Measurements from ENCODE around the gene MMS19.

MMS19 gene

DNA sequence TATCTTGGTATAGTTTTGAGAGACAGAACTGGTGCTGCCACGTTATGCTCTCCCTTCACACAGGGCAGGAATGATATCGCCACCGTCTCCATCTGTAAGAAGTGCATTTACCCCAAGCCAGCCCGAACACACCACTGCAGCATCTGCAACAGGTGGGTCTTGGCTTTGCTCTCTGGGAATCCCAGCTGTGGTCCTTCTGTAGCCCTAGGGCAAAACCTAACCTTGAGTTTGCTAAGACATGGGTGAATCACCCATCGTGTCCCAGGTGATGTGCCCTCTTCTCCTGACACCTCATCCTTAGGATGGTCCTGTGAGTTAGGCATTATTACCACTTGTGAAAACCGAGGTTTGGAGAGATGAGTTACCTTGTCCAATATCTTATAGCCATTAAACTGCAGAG, 45.9 kb downstream of the MMS19 start:
- no peak for DNase-seq (ENCODE audit: low spot score in 2 of 2)
- Mint-ChIP-seq H3K9me3 (no peaks in the 10 kb centered on the region), H3K27ac (no peak overlapping the region), H3K27me3 (no peaks in the 10 kb centered on the region), H3K36me3 (peaks cover 6% of the 10 kb centered on the region), H3K4me3 (no peak overlapping the region), H3K4me1 (peaks cover 11% of the 10 kb centered on the region)
- no peak for ATAC-seq (ENCODE audit: low read depth)

DNA sequence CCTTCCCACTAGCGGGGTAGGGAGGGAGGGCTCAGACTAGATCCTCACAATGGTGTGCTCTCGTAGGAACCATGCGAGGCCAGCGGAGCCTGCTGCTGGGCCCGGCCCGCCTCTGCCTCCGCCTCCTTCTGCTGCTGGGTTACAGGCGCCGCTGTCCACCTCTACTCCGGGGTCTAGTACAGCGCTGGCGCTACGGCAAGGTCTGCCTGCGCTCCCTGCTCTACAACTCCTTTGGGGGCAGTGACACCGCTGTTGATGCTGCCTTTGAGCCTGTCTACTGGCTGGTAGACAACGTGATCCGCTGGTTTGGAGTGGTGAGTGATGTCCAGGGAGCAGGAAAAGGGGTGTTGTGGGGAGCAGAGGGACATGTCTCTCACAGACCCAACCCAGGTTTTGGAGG, 46.6 kb downstream of the MMS19 start:
- Mint-ChIP-seq H3K36me3 (peaks cover 6% of the 10 kb centered on the region), H3K27ac (no peak overlapping the region), H3K9me3 (no peaks in the 10 kb centered on the region), H3K4me1 (peaks cover 11% of the 10 kb centered on the region), H3K4me3 (no peak overlapping the region), H3K27me3 (no peaks in the 10 kb centered on the region)
- ATAC-seq (ENCODE audit: low read depth) (no peak), DNase-seq (ENCODE audit: low spot score in 2 of 2) (no peak)

DNA sequence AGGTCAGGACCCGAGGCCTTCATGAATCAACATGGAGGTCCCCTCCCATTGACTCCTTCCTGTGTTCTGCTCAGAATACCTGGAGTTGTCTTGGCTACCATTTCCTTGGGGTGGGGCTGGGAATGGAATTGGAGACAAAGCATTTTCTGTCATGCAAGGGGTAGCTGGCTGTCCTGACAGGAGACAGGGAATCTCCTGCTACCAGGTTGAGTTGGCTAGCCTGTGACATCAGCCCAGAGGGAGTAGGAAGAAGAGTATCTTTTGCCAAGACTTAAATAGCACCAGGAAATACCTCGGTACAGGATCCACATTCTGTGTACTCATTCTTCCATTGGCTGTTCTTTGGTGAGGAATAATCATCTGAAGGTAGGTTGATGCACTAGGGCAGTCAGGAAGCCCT, 47.4 kb downstream of the MMS19 start:
- no peak overlapping the region for H3K27ac Mint-ChIP-seq
- H3K4me3 Mint-ChIP-seq, result no peak overlapping the region
- ATAC-seq (ENCODE audit: low read depth), result no peak
- H3K36me3 Mint-ChIP-seq, result peaks cover 6% of the 10 kb centered on the region
- H3K27me3 Mint-ChIP-seq, result no peaks in the 10 kb centered on the region
- H3K4me1 Mint-ChIP-seq, result peaks cover 13% of the 10 kb centered on the region
- DNase-seq (ENCODE audit: low spot score in 2 of 2), result no peak
- no peaks in the 10 kb centered on the region for H3K9me3 Mint-ChIP-seq

DNA sequence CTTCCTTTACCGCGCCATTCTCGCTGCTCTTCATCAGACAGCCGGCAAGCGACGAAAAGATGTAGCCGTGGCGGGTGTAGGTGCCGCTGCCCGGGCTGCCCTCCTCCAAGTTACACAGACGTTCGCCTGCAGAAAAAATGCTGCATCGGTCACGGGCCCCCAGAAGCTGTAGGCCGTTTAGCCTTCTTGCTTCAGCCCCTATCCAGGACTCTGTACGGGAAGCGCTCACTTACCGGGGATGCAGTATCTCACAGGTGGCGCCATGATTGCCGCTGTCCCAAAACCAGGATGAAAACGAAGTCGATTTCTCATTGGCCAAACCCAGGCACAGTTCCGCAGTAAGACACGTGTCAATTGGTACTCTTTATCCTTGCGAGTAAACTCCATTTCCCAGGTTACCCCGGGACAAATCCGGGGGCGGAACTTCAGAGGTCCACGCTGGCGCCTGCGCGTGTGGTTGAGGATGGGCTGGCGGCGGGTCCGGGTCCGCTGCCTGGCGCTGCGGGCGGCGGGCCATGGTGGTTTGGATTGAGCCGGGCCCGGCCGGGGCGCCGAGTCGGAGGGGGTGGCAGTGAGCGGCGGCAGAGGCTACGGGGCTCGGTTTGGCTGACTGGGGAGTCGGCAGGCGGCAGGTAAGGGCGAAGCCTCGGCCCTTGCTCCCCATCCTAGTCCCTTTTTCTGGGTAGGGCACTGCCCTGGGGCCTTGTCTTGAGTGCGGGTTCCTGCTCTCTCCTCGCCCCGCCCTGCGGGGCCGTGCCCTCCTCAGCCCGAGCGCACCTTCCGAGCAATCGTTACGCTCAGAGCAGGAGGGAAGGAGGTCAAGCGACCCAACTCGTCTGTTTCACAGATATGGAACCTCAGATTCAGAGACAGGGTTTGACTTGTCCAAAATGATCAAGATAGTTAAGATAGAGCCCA, 52.2 kb downstream of the MMS19 start, which contains the start of the genes EXOSC1 and ZDHHC16:
EXOSC1 (minus strand) TSS at position 285 of the 918 bp plus-strand sequence; CDS start at position 264, 21 bp downstream.
ZDHHC16 (plus strand) TSS at position 454 of the 918 bp plus-strand sequence. CDS start 5,501 bp downstream, outside the sequence.
- Mint-ChIP-seq H3K27me3 (no peaks in the 10 kb centered on the region), H3K36me3 (peaks cover 6% of the 10 kb centered on the region), H3K9me3 (no peaks in the 10 kb centered on the region), H3K27ac (peak within 1 kb of the TSS; percentile 92), H3K4me3 (peak within 1 kb of the TSS; percentile 92), H3K4me1 (peaks cover 30% of the 10 kb centered on the region)
- peak; percentile 96 for ATAC-seq (ENCODE audit: low read depth)
- DNase-seq (ENCODE audit: low spot score in 2 of 2), result peak; percentile 79

DNA sequence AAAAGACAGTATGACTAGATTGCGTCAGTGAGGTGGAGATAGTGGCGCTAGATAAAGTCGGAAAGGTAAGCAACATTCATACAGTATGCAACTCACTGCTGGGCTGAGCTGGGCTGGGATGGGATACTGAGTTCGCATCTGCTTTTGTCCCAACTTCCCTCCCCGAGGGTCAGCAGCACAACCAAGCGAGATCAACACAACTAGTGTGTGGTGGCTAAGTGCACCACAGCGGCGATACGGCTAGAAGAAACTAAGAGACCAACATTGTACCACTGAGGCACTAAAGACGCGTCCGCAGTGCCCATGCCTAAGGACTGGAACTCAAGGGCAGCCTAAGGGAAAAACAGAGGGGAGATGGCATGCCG, 52.9 kb downstream of the MMS19 start:
- H3K36me3 Mint-ChIP-seq, result peaks cover 9% of the 10 kb centered on the region
- DNase-seq (ENCODE audit: low spot score in 2 of 2), result no peak

DNA sequence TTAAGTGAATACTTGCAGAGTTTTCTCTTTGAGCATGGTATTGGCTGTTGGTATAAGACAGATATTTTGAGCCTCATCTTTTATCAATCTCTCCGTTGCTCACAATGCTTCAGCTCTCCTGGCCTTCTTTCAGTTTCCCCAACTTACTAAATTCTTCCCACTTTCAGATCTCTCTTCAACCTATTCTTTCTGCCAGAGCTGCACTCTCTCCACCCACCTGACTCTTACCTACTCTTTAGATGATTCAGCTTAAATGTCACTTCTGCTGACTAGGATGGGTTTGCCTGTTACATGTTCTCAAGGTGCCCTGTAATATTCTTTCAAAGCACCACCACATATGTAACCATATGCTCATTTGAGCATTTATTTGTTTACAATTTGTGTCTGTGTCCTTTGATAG, 54.0 kb downstream of the MMS19 start:
- Mint-ChIP-seq H3K4me1 (peaks cover 23% of the 10 kb centered on the region), H3K4me3 (no peak overlapping the region), H3K27me3 (no peaks in the 10 kb centered on the region), H3K9me3 (no peaks in the 10 kb centered on the region), H3K36me3 (peaks cover 7% of the 10 kb centered on the region), H3K27ac (no peak overlapping the region)
- ATAC-seq (ENCODE audit: low read depth) (no peak), DNase-seq (ENCODE audit: low spot score in 2 of 2) (no peak)

More for the DNA sequence above, 52.9 kb downstream of the MMS19 start:
- ATAC-seq (ENCODE audit: low read depth), result no peak
- Mint-ChIP-seq H3K4me1 (peaks cover 24% of the 10 kb centered on the region), H3K27ac (peak overlapping the region; percentile 92), H3K4me3 (peak overlapping the region; percentile 92), H3K27me3 (no peaks in the 10 kb centered on the region), H3K9me3 (no peaks in the 10 kb centered on the region)

DNA sequence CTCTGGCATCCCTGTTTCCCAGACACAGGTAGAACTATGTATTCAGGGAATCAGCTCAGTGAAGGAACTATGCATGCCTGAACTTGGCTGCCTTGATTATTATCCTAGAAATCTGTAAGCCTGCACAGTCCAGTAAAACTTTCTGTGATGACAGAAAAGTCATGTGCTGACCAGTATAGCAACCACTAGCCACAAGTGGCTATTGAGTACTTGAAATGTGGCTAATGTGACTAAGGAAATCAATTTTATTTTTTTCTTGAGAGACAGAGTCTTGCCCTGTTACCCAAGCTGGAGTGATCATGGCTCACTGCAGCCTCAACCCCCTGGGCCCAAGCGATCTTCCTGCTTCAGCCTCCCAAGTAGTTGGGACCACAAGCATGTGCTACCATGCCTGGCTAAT, 55.9 kb downstream of the MMS19 start:
- Mint-ChIP-seq H3K9me3 (no peaks in the 10 kb centered on the region), H3K4me3 (no peak overlapping the region)

DNA sequence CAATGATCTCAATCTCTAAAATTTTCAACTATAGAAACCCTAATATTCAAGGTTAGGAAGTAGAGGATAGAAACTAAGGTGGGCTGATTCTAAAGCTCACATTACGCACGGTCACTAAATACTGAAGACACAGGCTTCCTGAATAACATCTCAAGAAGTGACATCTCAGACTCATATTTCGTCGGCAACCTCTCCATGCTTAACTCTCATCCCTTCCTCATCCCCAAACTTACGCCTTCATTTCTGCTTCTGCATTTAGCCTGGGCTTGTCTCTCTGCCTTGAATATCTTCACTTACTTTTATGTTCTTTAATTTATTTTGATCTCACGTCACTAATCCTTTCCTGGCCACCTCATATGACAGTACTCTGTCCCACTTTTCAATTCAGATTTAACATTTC, 63.0 kb downstream of the MMS19 start:
- Mint-ChIP-seq H3K9me3 (no peaks in the 10 kb centered on the region), H3K36me3 (peaks cover 15% of the 10 kb centered on the region)
- ATAC-seq (ENCODE audit: low read depth), result no peak

More for the DNA sequence above, 55.9 kb downstream of the MMS19 start:
- no peak for DNase-seq (ENCODE audit: low spot score in 2 of 2)
- Mint-ChIP-seq H3K36me3 (peaks cover 7% of the 10 kb centered on the region), H3K27ac (no peak overlapping the region), H3K27me3 (no peaks in the 10 kb centered on the region), H3K4me1 (peaks cover 19% of the 10 kb centered on the region)
- no peak for ATAC-seq (ENCODE audit: low read depth)

DNA sequence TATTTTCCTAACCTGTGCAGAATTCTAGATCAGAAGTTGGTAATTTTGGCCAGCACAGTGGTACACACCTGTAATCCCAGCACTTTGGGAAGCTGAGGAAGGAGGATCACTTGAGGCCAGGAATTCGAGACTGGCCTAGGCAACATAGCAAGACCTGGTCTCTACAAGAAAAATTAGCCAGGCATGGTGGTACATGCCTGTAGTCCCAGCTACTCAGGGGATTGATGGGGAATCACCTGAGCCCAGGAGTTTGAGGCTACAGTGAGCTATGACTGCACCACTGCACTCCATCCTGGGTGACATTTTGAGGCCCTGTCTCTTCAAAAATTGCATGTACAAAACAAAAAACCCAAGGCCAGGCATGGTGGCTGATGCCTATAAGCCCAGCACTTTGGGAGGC, 63.7 kb downstream of the MMS19 start:
- ATAC-seq (ENCODE audit: low read depth) (no peak), DNase-seq (ENCODE audit: low spot score in 2 of 2) (no peak)
- no peak overlapping the region for H3K27ac Mint-ChIP-seq
- peaks cover 2% of the 10 kb centered on the region for H3K4me1 Mint-ChIP-seq
- no peak overlapping the region for H3K4me3 Mint-ChIP-seq
- no peaks in the 10 kb centered on the region for H3K9me3 Mint-ChIP-seq
- H3K36me3 Mint-ChIP-seq, result peaks cover 15% of the 10 kb centered on the region
- no peaks in the 10 kb centered on the region for H3K27me3 Mint-ChIP-seq

More for the DNA sequence above, 63.0 kb downstream of the MMS19 start:
- DNase-seq (ENCODE audit: low spot score in 2 of 2), result no peak
- Mint-ChIP-seq H3K4me1 (peaks cover 2% of the 10 kb centered on the region), H3K27me3 (no peaks in the 10 kb centered on the region), H3K27ac (no peak overlapping the region), H3K4me3 (no peak overlapping the region)

DNA sequence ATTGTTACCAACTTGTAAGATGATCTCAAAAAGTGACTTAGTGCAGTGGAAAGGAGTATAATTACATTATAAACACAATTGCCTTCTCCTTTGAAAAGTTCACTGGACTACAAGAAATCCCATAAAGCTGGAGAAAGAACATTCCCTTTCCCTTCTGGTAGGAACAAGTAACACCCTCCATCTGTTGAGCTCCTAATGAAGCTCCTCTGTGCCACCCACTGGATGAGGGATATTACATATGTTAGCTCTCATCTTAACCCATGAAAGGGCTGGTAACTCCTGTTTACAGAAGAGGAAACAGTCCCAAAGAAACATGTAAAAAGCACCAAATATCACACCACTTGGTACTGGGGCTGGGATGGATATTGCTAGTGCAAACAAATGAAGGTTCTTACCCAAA, 64.2 kb downstream of the MMS19 start:
- H3K9me3 Mint-ChIP-seq, result no peaks in the 10 kb centered on the region
- ATAC-seq (ENCODE audit: low read depth) (no peak), DNase-seq (ENCODE audit: low spot score in 2 of 2) (no peak)
- no peak overlapping the region for H3K4me3 Mint-ChIP-seq
- peaks cover 2% of the 10 kb centered on the region for H3K4me1 Mint-ChIP-seq
- no peak overlapping the region for H3K27ac Mint-ChIP-seq
- no peaks in the 10 kb centered on the region for H3K27me3 Mint-ChIP-seq
- peaks cover 15% of the 10 kb centered on the region for H3K36me3 Mint-ChIP-seq

DNA sequence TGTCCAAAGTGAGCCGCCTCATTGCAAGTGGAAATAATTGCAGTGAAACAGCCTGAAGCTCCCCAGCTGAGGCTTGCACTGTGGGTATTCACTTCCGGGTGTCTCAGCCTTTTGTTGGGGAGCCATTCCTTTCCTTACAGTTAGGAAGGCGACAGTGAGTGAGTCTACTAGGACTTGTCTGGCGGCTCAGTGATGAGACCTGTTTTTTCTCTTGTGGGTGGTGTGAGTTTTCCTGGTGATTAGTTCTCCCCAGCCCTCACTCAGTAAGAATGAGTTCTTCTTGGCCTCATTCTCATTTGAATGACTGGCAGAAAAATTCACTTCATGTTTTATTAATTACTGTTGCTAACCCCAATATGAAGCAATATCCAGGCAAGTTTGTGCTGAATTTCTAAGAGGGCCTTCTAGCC, 69.6 kb downstream of the MMS19 start:
- Mint-ChIP-seq H3K27ac (peak overlapping the region; percentile 81), H3K4me3 (peak overlapping the region; percentile 60), H3K9me3 (no peaks in the 10 kb centered on the region), H3K27me3 (no peaks in the 10 kb centered on the region), H3K4me1 (peaks cover 23% of the 10 kb centered on the region), H3K36me3 (peaks cover 10% of the 10 kb centered on the region)
- no peak for DNase-seq (ENCODE audit: low spot score in 2 of 2)
- no peak for ATAC-seq (ENCODE audit: low read depth)

DNA sequence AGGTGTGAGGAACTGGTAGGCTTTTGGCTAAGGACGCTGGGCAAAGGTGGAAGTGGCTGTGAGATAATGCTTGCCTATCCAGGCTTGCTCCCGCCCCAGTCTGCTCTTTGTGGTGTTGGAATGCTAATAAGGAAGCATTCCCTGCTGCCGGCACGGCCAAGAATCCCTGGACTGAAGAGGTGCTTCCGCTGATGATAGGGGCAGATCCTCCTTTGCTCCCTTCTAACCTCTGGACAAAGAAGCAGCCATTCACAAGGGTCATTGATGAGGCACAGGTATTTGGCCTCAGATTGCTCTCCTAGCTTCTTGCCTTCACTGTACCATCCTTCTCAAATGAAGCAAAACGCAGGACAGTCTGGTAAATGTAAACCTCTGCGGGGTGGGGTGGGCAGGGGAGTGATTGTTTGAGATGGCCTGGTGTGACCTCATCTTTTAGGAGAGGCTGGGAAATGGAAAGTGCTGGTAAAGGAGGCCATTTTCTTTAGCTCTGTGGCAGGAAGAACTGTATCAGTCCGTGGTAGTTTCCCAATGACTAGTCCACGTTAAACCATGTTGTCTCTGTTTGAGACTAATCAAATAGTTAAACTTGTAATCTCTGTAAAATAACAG, 70.5 kb downstream of the MMS19 start:
- H3K27ac Mint-ChIP-seq, result peak overlapping the region; percentile 92
- H3K9me3 Mint-ChIP-seq, result no peaks in the 10 kb centered on the region
- no peaks in the 10 kb centered on the region for H3K27me3 Mint-ChIP-seq
- ATAC-seq (ENCODE audit: low read depth) (no peak), DNase-seq (ENCODE audit: low spot score in 2 of 2) (no peak)
- H3K4me1 Mint-ChIP-seq, result peaks cover 27% of the 10 kb centered on the region
- H3K4me3 Mint-ChIP-seq, result peak overlapping the region; percentile 89
- H3K36me3 Mint-ChIP-seq, result peaks cover 10% of the 10 kb centered on the region

DNA sequence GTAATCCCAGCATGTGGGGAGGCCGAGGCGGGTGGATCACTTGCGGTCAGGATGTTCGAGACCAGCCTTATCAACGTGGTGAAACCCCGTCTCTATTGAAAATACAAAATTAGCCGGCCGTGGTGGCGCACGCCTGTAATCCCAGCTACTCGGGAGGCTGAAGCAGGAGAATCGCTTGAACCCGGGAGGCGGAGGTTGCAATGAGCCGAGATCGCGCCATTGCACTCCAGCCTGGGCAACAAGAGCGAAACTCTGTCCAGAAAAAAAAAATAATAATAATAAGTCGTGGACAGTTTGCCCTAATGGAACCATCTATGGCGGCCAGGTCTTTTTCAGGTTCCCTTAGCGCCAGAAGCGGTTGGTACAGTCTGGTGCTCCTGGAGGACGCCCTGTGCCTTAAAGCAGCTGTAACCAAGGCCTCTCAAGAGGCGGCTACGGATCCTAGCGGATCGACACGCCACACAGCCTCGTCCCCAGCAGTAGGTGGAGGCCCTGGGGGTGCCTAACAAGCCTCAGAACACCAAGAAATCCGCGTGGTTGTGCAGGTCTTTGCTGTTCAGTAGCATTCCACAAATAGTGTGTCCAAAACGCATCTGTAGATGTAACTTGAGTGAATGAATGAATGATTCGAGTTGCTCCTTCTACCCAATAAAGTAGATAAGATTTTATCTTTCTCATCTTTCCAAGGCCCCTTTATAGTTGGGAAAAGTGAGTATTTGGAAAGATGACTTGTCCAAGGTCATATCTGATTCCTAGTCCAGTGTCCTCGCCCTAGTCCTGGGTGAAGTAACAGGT, 71.2 kb downstream of the MMS19 start:
- H3K9me3 Mint-ChIP-seq, result no peaks in the 10 kb centered on the region
- DNase-seq (ENCODE audit: low spot score in 2 of 2) (no peak), ATAC-seq (ENCODE audit: low read depth) (no peak)
- peaks cover 27% of the 10 kb centered on the region for H3K4me1 Mint-ChIP-seq
- H3K4me3 Mint-ChIP-seq, result peak overlapping the region; percentile 89
- H3K27ac Mint-ChIP-seq, result peak overlapping the region; percentile 92
- H3K36me3 Mint-ChIP-seq, result peaks cover 8% of the 10 kb centered on the region
- H3K27me3 Mint-ChIP-seq, result no peaks in the 10 kb centered on the region

Measured in memory B cell (primary cell).